GM23338 (cell line): ENCODE measurements around the gene SLC3A2. TPM values are rescaled to one million over a fixed set of nuclear protein-coding genes. Genes with fewer than 3 reads are reported as not detected.

Experiments
- CREB1 ChIP-seq: fragments of 250-450 bp; sonication (Bioruptor Pico); IDR thresholded peaks from 2 replicates; pipeline ENCODE4 v1.5.0; 2020; ENCODE audit warnings: low read depth, mild to moderate bottlenecking, moderate library complexity
- CTCF ChIP-seq, 2 experiments: fragments of 200-600 bp in 1 of 2; sonication (generic) in 1 of 2; conservative IDR thresholded peaks; 2 replicates each; pipeline versions ENCODE4 v1.5.1 to v1.6.1; 2016 to 2017; ENCODE audit warnings: antibody characterized with exemption in 2 of 2, low read depth in 2 of 2, mild to moderate bottlenecking in 2 of 2, moderate library complexity in 1 of 2
- ETS1 ChIP-seq: IDR thresholded peaks from 2 replicates; pipeline ENCODE4 v1.6.1; 2016; ENCODE audit warnings: antibody characterized with exemption
- EZH2 ChIP-seq: fragments of 200-600 bp; sonication (generic); IDR thresholded peaks from one replicate; pipeline ENCODE4 v1.8.0; 2017; ENCODE audit warnings: antibody characterized with exemption, mild to moderate bottlenecking, low read depth; ENCODE audit not compliant: unreplicated experiment
- EZH2phosphoT487 ChIP-seq: fragments of 200-600 bp; sonication (generic); IDR thresholded peaks from one replicate; pipeline ENCODE4 v1.8.1; 2018; ENCODE audit warnings: antibody characterized with exemption; ENCODE audit not compliant: unreplicated experiment
- JUNB ChIP-seq: IDR thresholded peaks from one replicate; pipeline ENCODE4 v1.6.1; 2016; ENCODE audit warnings: antibody characterized with exemption; ENCODE audit not compliant: unreplicated experiment
- NANOG ChIP-seq: IDR thresholded peaks from 2 replicates; pipeline ENCODE4 v1.6.1; 2016; ENCODE audit warnings: antibody characterized with exemption, borderline replicate concordance
- POLR2AphosphoS5 ChIP-seq: IDR thresholded peaks from 2 replicates; pipeline ENCODE4 v1.6.1; 2016; ENCODE audit warnings: antibody characterized with exemption, low read depth
- STAT1 ChIP-seq: IDR thresholded peaks from one replicate; pipeline ENCODE4 v1.6.1; 2016; ENCODE audit warnings: antibody characterized with exemption; ENCODE audit not compliant: unreplicated experiment
- ZNF331 ChIP-seq: fragments of 250-450 bp; sonication (Bioruptor Pico); IDR thresholded peaks from 2 replicates; pipeline ENCODE4 v1.5.0; 2020; ENCODE audit warnings: low read depth, mild to moderate bottlenecking, moderate library complexity
- ZNF462 ChIP-seq: fragments of 250-450 bp; sonication (Bioruptor Pico); IDR thresholded peaks from 2 replicates; pipeline ENCODE4 v1.5.0; 2020; ENCODE audit warnings: mild to moderate bottlenecking, moderate library complexity
- polyA plus RNA-seq: library from polyadenylated mRNA; unstranded; fragments of >200 nt; fragmentation: Nextera tagmentation; extraction: Ambion mirVana; gene quantifications from 2 replicates; pipeline ENCODE4 v1.2.1, GENCODE V29; 2016
- total RNA-seq: library from RNA; depleted of rRNA; stranded (reverse); fragments of >200 nt; shearing (Covaris generic); gene quantifications from 2 replicates; pipeline ENCODE4 v1.2.3, GENCODE V29; 2014

SLC3A2 gene
- total and polyA plus RNA-seq, 2 experiments from 2014 or later, result 240 to 425 TPM

- no peak for TF ChIP-seq ZNF462 (CRISPR knock-in tag)
- TF ChIP-seq JUNB, result no peak
- TF ChIP-seq CREB1 (CRISPR knock-in tag), result no peak
- no peak for TF ChIP-seq EZH2phosphoT487
- TF ChIP-seq EZH2, result no peak
- no peak for TF ChIP-seq STAT1
- TF ChIP-seq POLR2AphosphoS5, result no peak
- TF ChIP-seq ETS1, result no peak
- no peak for TF ChIP-seq CTCF (conservative IDR thresholded peaks at IDR 0.05; ENCODE audit: low read depth in 2 of 2)
- no peak for TF ChIP-seq ZNF331 (CRISPR knock-in tag)
- no peak for TF ChIP-seq NANOG
These were observed 37.3 kb downstream of the SLC3A2 start (continued) for GRCh38 chr11:62917906-62918502.
